ENCODE results near the gene VPS13D. TPM values are rescaled to one million over a fixed set of nuclear protein-coding genes. Genes with fewer than 3 reads are reported as not detected.
A peak's percentile ranks its signal among the peaks of the same experiment; 100 is the strongest.
"Not testable (repeated sequence)": the region's sequence is repeated elsewhere in the genome, so short reads cannot be mapped to it uniquely, and the experiment has no call there.

The VPS13D gene
- total RNA-seq, 2 experiments from 2014 or later: 52.6 to 53.3 TPM

GRCh38 chr1:12448746-12449177, 218.9 kb downstream of the VPS13D start:
- Mint-ChIP-seq H3K4me1 (peaks cover 84% of the 10 kb centered on the region), H3K36me3 (peaks cover 51% of the 10 kb centered on the region)

DNA sequence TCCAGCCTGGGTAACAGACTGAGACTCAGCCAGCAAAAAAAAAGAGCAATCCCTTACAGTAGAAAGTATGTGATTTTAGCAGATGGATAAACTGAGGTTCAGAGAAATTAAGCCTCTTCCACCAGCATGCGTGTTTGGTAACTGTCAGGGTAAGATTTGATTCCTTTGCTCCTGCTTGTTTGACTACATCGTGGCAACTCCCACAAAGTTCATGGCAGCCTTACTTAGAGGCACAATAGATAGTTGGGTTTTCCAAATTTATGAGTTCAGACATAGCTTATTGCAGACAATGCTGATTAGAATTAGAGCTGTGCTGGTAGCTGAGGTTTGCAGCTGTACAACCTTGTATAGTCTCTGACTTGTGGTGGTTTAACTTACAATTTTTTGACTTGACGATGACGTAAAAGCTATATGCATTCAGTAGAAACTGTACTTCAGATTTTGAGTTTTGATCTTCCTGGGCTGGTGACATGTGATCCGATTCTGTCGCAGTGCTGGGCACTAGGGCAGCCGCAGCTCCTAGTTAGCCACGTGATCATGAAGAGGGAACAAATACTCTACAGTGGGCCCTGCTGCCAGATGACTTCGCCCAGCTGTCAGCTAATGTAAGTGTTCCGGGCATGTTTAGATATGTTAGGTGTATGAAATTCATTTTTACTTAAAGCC, 220.4 kb downstream of the VPS13D start:
- Mint-ChIP-seq H3K27ac (peak overlapping the region; percentile 98), H3K4me1 (peaks cover 88% of the 10 kb centered on the region), H3K4me3 (peak overlapping the region; percentile 84), H3K36me3 (peaks cover 40% of the 10 kb centered on the region), H3K27me3 (no peaks in the 10 kb centered on the region), H3K9me3 (peaks cover 3% of the 10 kb centered on the region)
- POLR2A ChIA-PET: interaction anchor here (0.7 to 13.3 kb wide), 9 partner anchors 13 to 170 kb away, joined by 3 to 164 read pairs (median 11); partner anchors contain the start of gene DHRS3
- ATAC-seq (ENCODE audit: low read depth): peak; percentile 11
- DNase-seq: no peak

More at GRCh38 chr1:12448746-12449177, 218.9 kb downstream of the VPS13D start:
- POLR2A ChIA-PET: interaction anchor here (0.7 to 13.3 kb wide), 7 partner anchors 11 to 170 kb away, joined by 3 to 164 read pairs (median 5); no protein-coding TSS in a partner anchor
- Mint-ChIP-seq H3K27me3 (no peaks in the 10 kb centered on the region), H3K9me3 (peaks cover 6% of the 10 kb centered on the region), H3K27ac (peak overlapping the region; percentile 98), H3K4me3 (peak overlapping the region; percentile 84)
- ATAC-seq (ENCODE audit: low read depth) (no peak), DNase-seq (no peak)

DNA sequence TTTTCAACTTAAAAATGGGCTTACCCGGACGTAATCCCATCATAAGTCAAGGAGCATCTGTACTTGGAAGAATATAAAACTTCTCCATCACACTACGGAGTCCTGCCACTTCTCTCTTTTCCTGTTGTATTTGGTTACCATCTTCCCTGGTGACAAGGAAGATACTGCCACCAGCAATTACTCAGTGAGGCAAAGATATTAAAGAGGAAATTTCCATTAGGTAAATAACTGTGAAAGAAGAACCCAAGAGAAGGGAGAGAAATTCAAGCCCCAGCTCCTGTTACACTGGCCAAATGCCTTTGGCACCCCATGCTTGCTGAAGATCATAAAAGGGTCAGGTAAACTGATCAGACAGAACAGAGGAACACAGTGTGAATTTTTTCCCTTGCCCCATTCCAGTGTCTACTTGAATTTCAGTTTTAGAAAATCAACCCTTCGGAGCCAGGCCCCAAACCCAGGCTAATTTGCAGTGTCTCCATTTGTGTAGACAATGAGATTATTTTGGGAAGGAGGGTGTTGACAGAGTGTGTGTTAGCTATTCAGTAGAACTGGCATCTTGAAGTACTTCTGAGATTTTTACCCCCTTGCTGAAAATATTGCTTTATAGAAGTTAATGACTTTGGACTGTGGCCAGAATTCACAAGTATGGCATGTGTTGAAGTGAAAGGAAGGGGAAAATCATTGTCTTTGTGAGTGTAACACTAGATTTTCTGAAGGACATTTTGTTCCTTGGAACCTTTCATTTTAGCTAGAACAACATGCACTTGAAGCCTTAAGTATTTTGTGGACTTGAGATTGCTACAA, 221.1 kb downstream of the VPS13D start:
- H3K4me1 Mint-ChIP-seq: peaks cover 88% of the 10 kb centered on the region
- DNase-seq (no peak), ATAC-seq (ENCODE audit: low read depth) (no peak)
- H3K9me3 Mint-ChIP-seq: no peaks in the 10 kb centered on the region
- POLR2A ChIA-PET: interaction anchor here (0.7 to 13.3 kb wide), 8 partner anchors 13 to 169 kb away, joined by 5 to 164 read pairs (median 12); partner anchors contain the start of gene DHRS3
- peaks cover 38% of the 10 kb centered on the region for H3K36me3 Mint-ChIP-seq
- H3K4me3 Mint-ChIP-seq: peak overlapping the region; percentile 84
- H3K27me3 Mint-ChIP-seq: no peaks in the 10 kb centered on the region
- H3K27ac Mint-ChIP-seq: peak overlapping the region; percentile 98

DNA sequence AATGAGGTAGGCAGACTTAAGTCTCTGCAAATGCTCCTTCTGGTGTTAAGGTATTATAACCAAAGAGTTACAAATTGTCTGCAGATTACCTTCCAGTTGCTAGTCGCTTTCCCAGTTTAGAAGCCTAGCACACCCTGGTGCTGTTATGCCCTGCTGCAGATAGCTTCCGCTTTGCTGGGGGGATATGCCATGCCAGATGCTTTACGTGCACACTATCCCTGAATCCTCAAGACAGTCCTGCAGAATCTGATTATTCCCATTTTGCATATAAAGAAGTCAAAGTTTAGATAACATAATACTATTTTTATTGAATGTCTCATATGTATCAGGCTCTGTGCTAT, 221.7 kb downstream of the VPS13D start:
- Mint-ChIP-seq H3K9me3 (no peaks in the 10 kb centered on the region), H3K4me1 (peaks cover 87% of the 10 kb centered on the region), H3K27me3 (no peaks in the 10 kb centered on the region), H3K27ac (peak overlapping the region; percentile 98), H3K36me3 (peaks cover 35% of the 10 kb centered on the region), H3K4me3 (peak overlapping the region; percentile 84)
- no peak for DNase-seq
- POLR2A ChIA-PET: interaction anchor here (1.9 to 13.3 kb wide), 5 partner anchors 14 to 167 kb away, joined by 10 to 164 read pairs (median 14); partner anchors contain the start of gene DHRS3
- no peak for ATAC-seq (ENCODE audit: low read depth)

- Mint-ChIP-seq H3K9me3 (no peaks in the 10 kb centered on the region), H3K36me3 (peaks cover 35% of the 10 kb centered on the region), H3K4me3 (peak overlapping the region; percentile 65), H3K27me3 (no peaks in the 10 kb centered on the region), H3K4me1 (peaks cover 89% of the 10 kb centered on the region), H3K27ac (peak overlapping the region; percentile 98)
- no peak for ATAC-seq (ENCODE audit: low read depth)
- POLR2A ChIA-PET: interaction anchor here (0.6 to 13.3 kb wide), 4 partner anchors 15 to 1088 kb away, joined by 3 to 164 read pairs (median 9); no protein-coding TSS in a partner anchor
- no peak for DNase-seq
Observed at GRCh38 chr1:12452262-12452661, 222.4 kb downstream of the VPS13D start.

- DNase-seq (no peak), ATAC-seq (ENCODE audit: low read depth) (peak; percentile 38)
- no peaks in the 10 kb centered on the region for H3K9me3 Mint-ChIP-seq
- peak overlapping the region; percentile 98 for H3K27ac Mint-ChIP-seq
- POLR2A ChIA-PET: interaction anchor here (0.7 to 13.3 kb wide), 7 partner anchors 16 to 165 kb away, joined by 3 to 164 read pairs (median 16); partner anchors contain the start of gene DHRS3
- peaks cover 32% of the 10 kb centered on the region for H3K36me3 Mint-ChIP-seq
- no peaks in the 10 kb centered on the region for H3K27me3 Mint-ChIP-seq
- H3K4me3 Mint-ChIP-seq: peak overlapping the region; percentile 65
- H3K4me1 Mint-ChIP-seq: peaks cover 86% of the 10 kb centered on the region
Observed at GRCh38 chr1:12453400-12454343, 223.8 kb downstream of the VPS13D start.

DNA sequence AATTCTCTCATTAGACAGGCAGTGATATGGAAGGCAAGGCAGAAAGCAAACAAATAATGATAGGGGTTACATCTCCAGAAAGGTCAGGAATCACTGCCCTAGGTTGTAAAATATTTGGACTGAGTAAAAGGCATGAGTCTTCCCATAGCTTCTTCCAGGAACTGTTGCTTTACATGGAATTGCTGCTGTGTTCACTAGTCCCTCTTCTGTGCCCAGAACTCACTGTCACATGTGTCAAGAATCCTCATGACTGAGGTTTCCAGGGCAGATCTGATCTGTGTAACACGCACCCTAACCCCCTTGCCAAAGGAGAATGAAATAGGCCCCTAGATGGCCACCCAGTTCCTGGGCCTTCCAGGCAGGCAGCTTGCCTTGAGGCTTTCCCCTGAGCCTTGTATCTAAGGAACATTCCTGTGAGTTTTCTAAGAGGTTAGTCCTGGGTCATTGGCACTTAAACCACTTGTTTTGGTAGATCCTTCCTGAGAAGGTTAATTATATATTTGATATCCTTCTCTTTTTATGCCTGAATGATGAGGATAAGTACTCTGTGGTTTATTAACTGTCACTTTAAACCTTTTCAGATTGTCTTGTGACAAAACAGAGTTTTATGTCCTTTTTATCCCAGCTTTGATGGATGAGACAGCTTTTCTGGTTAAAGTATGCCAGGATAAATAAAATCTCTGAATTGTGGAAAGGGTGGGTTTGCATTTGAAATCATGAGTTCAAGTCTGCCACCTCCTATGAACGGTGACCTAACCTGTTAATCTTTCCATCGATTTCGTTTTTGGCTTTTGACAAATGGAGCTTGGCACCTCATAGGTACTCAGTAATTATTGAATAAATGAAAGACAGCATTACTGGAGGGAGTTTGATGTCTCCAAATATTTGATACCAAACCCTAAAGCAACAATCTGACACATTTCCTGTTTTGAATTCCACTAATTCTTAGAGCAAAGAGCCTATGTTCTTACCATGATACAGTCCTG, 224.9 kb downstream of the VPS13D start:
- peak overlapping the region; percentile 98 for H3K27ac Mint-ChIP-seq
- H3K9me3 Mint-ChIP-seq: no peaks in the 10 kb centered on the region
- POLR2A ChIA-PET: interaction anchor here (1.2 to 13.3 kb wide), 5 partner anchors 17 to 164 kb away, joined by 3 to 164 read pairs (median 18); partner anchors contain the start of gene DHRS3
- peak overlapping the region; percentile 40 for H3K4me3 Mint-ChIP-seq
- ATAC-seq (ENCODE audit: low read depth): no peak
- DNase-seq: no peak
- H3K36me3 Mint-ChIP-seq: peaks cover 37% of the 10 kb centered on the region
- no peaks in the 10 kb centered on the region for H3K27me3 Mint-ChIP-seq
- peaks cover 82% of the 10 kb centered on the region for H3K4me1 Mint-ChIP-seq

GRCh38 chr1:12456081-12456480, 226.3 kb downstream of the VPS13D start:
- Mint-ChIP-seq H3K4me3 (peak overlapping the region; percentile 65), H3K27ac (peak overlapping the region; percentile 61), H3K4me1 (peaks cover 70% of the 10 kb centered on the region), H3K36me3 (peaks cover 38% of the 10 kb centered on the region)
- not testable (repeated sequence) for H3K9me3 Mint-ChIP-seq; ATAC-seq (ENCODE audit: low read depth); DNase-seq; H3K27me3 Mint-ChIP-seq
- POLR2A ChIA-PET: interaction anchor here (1.6 to 13.3 kb wide), 4 partner anchors 11 to 162 kb away, joined by 3 to 164 read pairs (median 26); partner anchors contain the start of gene DHRS3

DNA sequence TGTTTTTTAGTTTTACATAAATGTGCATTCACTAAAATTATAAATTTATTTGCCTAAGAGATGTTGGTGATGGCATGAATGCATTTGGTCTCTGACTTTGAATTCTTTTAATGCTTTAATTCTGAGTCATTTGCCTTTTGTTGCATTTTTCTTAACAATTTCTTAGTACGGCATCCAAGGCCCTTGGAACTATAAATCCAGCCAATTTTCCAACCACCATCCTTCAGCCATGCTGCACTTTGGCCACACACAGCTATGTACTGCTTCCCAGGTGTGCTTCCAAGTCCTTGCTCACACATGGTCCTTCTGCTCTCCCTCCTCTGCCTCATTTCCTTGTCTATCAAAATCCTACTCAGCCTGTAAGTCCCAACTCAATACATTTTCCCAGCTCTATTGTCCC, 227.1 kb downstream of the VPS13D start:
- Mint-ChIP-seq H3K4me3 (peak overlapping the region; percentile 65), H3K4me1 (peaks cover 62% of the 10 kb centered on the region)

DNA sequence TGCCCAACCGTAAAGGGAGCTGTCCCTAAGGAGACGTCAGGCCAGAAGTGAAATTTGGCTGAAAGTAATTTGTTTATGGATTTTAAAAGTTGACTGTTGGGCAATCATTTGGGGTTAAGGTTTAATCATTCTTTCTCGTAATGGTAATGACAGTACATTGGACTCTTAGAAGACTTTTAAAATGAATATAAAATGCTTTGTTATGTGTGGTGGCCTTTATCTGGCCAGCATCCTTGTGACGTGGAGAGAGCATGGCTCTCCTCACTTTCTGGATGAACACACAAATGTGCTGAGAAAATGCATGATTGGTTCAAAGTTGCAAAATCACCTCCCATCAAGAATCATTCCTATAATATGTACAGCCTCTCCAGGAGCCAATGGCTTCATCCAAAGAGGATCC, 227.9 kb downstream of the VPS13D start:
- DNase-seq (no peak), ATAC-seq (ENCODE audit: low read depth) (no peak)
- Mint-ChIP-seq H3K4me1 (peaks cover 57% of the 10 kb centered on the region), H3K27me3 (no peaks in the 10 kb centered on the region), H3K9me3 (no peaks in the 10 kb centered on the region), H3K36me3 (peaks cover 38% of the 10 kb centered on the region), H3K27ac (no peak overlapping the region), H3K4me3 (no peak overlapping the region)
- POLR2A ChIA-PET: interaction anchor here (2.6 to 13.3 kb wide), 2 partner anchors 20 to 160 kb away, joined by 15 to 164 read pairs; partner anchors contain the start of gene DHRS3

More for the DNA sequence above, 227.1 kb downstream of the VPS13D start:
- DNase-seq (no peak), ATAC-seq (ENCODE audit: low read depth) (no peak)
- Mint-ChIP-seq H3K36me3 (peaks cover 40% of the 10 kb centered on the region), H3K27ac (peak overlapping the region; percentile 86), H3K9me3 (no peaks in the 10 kb centered on the region), H3K27me3 (no peaks in the 10 kb centered on the region)
- POLR2A ChIA-PET: interaction anchor here (1.6 to 13.3 kb wide), 4 partner anchors 10 to 161 kb away, joined by 3 to 164 read pairs (median 26); partner anchors contain the start of gene DHRS3

DNA sequence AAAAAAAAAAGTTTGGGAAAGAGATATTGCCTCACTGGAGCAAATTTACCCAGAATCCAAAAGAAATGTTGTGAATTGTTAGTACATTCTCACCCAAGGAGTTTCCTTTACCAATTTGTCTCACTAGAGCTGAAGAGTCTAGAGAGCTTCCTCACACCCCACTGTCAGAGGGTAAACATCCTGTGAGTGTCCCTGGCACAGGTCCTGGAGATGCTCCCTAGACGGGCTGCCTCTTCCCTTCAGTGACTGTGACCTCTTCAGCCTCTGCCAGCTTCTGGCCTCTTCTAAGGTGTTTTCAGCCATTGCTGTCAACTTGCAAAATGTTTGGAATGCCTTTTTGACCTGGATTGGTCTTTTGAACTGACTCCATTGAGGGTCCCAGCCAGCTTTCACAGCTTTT, 228.7 kb downstream of the VPS13D start:
- POLR2A ChIA-PET: interaction anchor here (1.3 to 13.3 kb wide), 3 partner anchors 14 to 159 kb away, joined by 6 to 164 read pairs (median 15); partner anchors contain the start of gene DHRS3
- no peak for ATAC-seq (ENCODE audit: low read depth)
- no peaks in the 10 kb centered on the region for H3K9me3 Mint-ChIP-seq
- no peak for DNase-seq
- H3K27ac Mint-ChIP-seq: peak overlapping the region; percentile 15
- peaks cover 50% of the 10 kb centered on the region for H3K4me1 Mint-ChIP-seq
- H3K27me3 Mint-ChIP-seq: no peaks in the 10 kb centered on the region
- H3K36me3 Mint-ChIP-seq: peaks cover 46% of the 10 kb centered on the region
- no peak overlapping the region for H3K4me3 Mint-ChIP-seq

Measured in activated naive CD8-positive, alpha-beta T cell treated with anti-CD3 and anti-CD28 coated beads, Interleukin-2, amount 10 ng/mL, durations not matched to agents 7 days and 5 days (primary cell).